PFSK-1 (cell line): ENCODE data around the gene PLCL2.

Experiments
- FOXP2 ChIP-seq: optimal IDR thresholded peaks from 2 replicates; pipeline ENCODE3; 2011; ENCODE audit warnings: borderline replicate concordance, control low read depth, inconsistent platforms; ENCODE audit not compliant: insufficient read depth; ENCODE audit errors: extremely low read length, extremely low read depth
- POLR2AphosphoS5 ChIP-seq: IDR thresholded peaks from 2 replicates; pipeline ENCODE4 v1.6.1; 2012; ENCODE audit warnings: low read depth, mild to moderate bottlenecking, control low read depth, low read length, moderate library complexity
- REST ChIP-seq, 2 experiments: IDR thresholded peaks; 2 replicates each; pipeline versions ENCODE4 v1.6.1 to v1.8.0; 2011 to 2012; ENCODE audit warnings: low read depth in 2 of 2, low read length in 2 of 2, control low read depth in 1 of 2, inconsistent platforms in 1 of 2, mild to moderate bottlenecking in 1 of 2, moderate library complexity in 1 of 2; ENCODE audit not compliant: insufficient read depth in 1 of 2
- SIN3A ChIP-seq: IDR thresholded peaks from 2 replicates; pipeline ENCODE4 v1.6.1; 2012; ENCODE audit warnings: mild to moderate bottlenecking, low read length, moderate library complexity, borderline replicate concordance; ENCODE audit not compliant: insufficient read depth
- TAF1 ChIP-seq: IDR thresholded peaks from 2 replicates; pipeline ENCODE4 v1.6.1; 2012; ENCODE audit warnings: low read length, control low read depth, borderline replicate concordance; ENCODE audit not compliant: insufficient read depth

The PLCL2 gene

GRCh38 chr3:16936676-16937230 is 52.0 kb downstream of the PLCL2 start:
- TF ChIP-seq SIN3A, result no peak
- TF ChIP-seq POLR2AphosphoS5, result no peak

- no peak for TF ChIP-seq TAF1
- TF ChIP-seq POLR2AphosphoS5, result no peak
- TF ChIP-seq REST (IDR thresholded peaks at IDR 0.05; ENCODE audit: insufficient read depth in 1 of 2, low read depth in 2 of 2, low read length in 2 of 2), result no peak
- TF ChIP-seq FOXP2, result no peak
- no peak for TF ChIP-seq SIN3A
Observed at GRCh38 chr3:16937326-16937845, 52.6 kb downstream of the PLCL2 start.

GRCh38 chr3:16940769-16941700 is 56.3 kb downstream of the PLCL2 start:
- TF ChIP-seq FOXP2, result no peak
- no peak for TF ChIP-seq REST (IDR thresholded peaks at IDR 0.05; ENCODE audit: insufficient read depth in 1 of 2, low read depth in 2 of 2, low read length in 2 of 2)
- TF ChIP-seq TAF1, result no peak
- TF ChIP-seq SIN3A, result no peak

- no peak for TF ChIP-seq REST (IDR thresholded peaks at IDR 0.05; ENCODE audit: insufficient read depth in 1 of 2, low read depth in 2 of 2, low read length in 2 of 2)
- TF ChIP-seq SIN3A, result no peak
- no peak for TF ChIP-seq TAF1
- no peak for TF ChIP-seq POLR2AphosphoS5
Observed at GRCh38 chr3:16942955-16943354, 58.2 kb downstream of the PLCL2 start.

- TF ChIP-seq POLR2AphosphoS5, result no peak
Observed at GRCh38 chr3:16943857-16944256, 59.1 kb downstream of the PLCL2 start.

GRCh38 chr3:16944356-16944755 is 59.6 kb downstream of the PLCL2 start:
- TF ChIP-seq POLR2AphosphoS5 (no peak), SIN3A (no peak), FOXP2 (no peak), REST (IDR thresholded peaks at IDR 0.05; ENCODE audit: insufficient read depth in 1 of 2, low read depth in 2 of 2, low read length in 2 of 2) (no peak), TAF1 (no peak)
